Stomach smooth muscle (tissue), 2 donors: ENCODE results near the gene FOXD1.
A peak's percentile ranks its signal among the peaks of the same experiment; 100 is the strongest.

Experiments used
- H3K27ac ChIP-seq: one replicate; pipeline ENCODE4 v1.7.0; 2013; ENCODE audit warnings: mild to moderate bottlenecking, low read length, inconsistent platforms
- H3K27me3 ChIP-seq, 2 donors: one replicate each; pipeline ENCODE4 v1.7.0; 2013; ENCODE audit warnings: low read length in 2 of 2; ENCODE audit not compliant: insufficient read depth in 2 of 2, control insufficient read depth in 1 of 2
- H3K36me3 ChIP-seq, 2 donors: one replicate each; pipeline ENCODE4 v1.7.0; 2013; ENCODE audit warnings: low read length in 2 of 2; ENCODE audit not compliant: control insufficient read depth in 2 of 2, insufficient read depth in 2 of 2
- H3K4me1 ChIP-seq: one replicate; pipeline ENCODE4 v1.7.0; 2013; ENCODE audit warnings: low read length; ENCODE audit not compliant: control insufficient read depth, insufficient read depth
- H3K4me3 ChIP-seq, 2 donors: one replicate each; pipeline ENCODE4 v1.7.0; 2013; ENCODE audit warnings: low read length in 2 of 2
- H3K9ac ChIP-seq, 2 donors: one replicate each; pipeline ENCODE4 v1.7.0; 2013; ENCODE audit warnings: low read length in 2 of 2, mild to moderate bottlenecking in 1 of 2
- H3K9me3 ChIP-seq, 2 donors: one replicate each; pipeline ENCODE4 v1.7.0; 2013; ENCODE audit warnings: low read length in 2 of 2; ENCODE audit not compliant: control insufficient read depth in 2 of 2
- donor health status: healthy.
- donor health status: Pancreatic carcinoma.

Gene FOXD1

GRCh38 chr5:73447530-73448462 is 781 bp downstream of the FOXD1 start:
- Histone ChIP-seq H3K9me3 (no peaks in the 10 kb centered on the region), H3K36me3 (no peaks in the 10 kb centered on the region), H3K4me3 (peak overlapping the region; percentile 22 to 61), H3K27ac (no peak overlapping the region), H3K9ac (no peak overlapping the region), H3K4me1 (peaks cover 23% of the 10 kb centered on the region), H3K27me3 (peaks cover 69 to 90% of the 10 kb centered on the region in 2 donors)

- Histone ChIP-seq H3K9me3 (no peaks in the 10 kb centered on the region), H3K9ac (no peak overlapping the region), H3K4me3 (no peak overlapping the region), H3K4me1 (peaks cover 23% of the 10 kb centered on the region), H3K27ac (no peak overlapping the region), H3K36me3 (no peaks in the 10 kb centered on the region), H3K27me3 (peaks cover 71 to 90% of the 10 kb centered on the region in 2 donors)
These were observed 1.7 kb downstream of the FOXD1 start for GRCh38 chr5:73446631-73447529.

- no peak overlapping the region for H3K4me3 ChIP-seq
- no peak overlapping the region for H3K27ac ChIP-seq
- H3K9ac ChIP-seq, result no peak overlapping the region
These were observed 2.6 kb downstream of the FOXD1 start for GRCh38 chr5:73445665-73446630.

GRCh38 chr5:73444499-73445438 is 3.8 kb downstream of the FOXD1 start:
- Histone ChIP-seq H3K27ac (no peak overlapping the region), H3K27me3 (peaks cover 63 to 89% of the 10 kb centered on the region in 2 donors), H3K36me3 (no peaks in the 10 kb centered on the region), H3K4me1 (peaks cover 14% of the 10 kb centered on the region), H3K4me3 (no peak overlapping the region), H3K9me3 (no peaks in the 10 kb centered on the region), H3K9ac (no peak overlapping the region)

More at GRCh38 chr5:73445665-73446630, 2.6 kb downstream of the FOXD1 start:
- no peaks in the 10 kb centered on the region for H3K36me3 ChIP-seq
- H3K4me1 ChIP-seq, result peaks cover 15% of the 10 kb centered on the region
- no peaks in the 10 kb centered on the region for H3K9me3 ChIP-seq
- H3K27me3 ChIP-seq, result peaks cover 65 to 90% of the 10 kb centered on the region in 2 donors

GRCh38 chr5:73443829-73444498 is 4.6 kb downstream of the FOXD1 start:
- H3K4me1 ChIP-seq, result peaks cover 13% of the 10 kb centered on the region
- H3K27ac ChIP-seq, result no peak overlapping the region
- peaks cover 57 to 89% of the 10 kb centered on the region in 2 donors for H3K27me3 ChIP-seq
- no peaks in the 10 kb centered on the region for H3K9me3 ChIP-seq
- no peak overlapping the region for H3K9ac ChIP-seq
- H3K36me3 ChIP-seq, result no peaks in the 10 kb centered on the region
- no peak overlapping the region for H3K4me3 ChIP-seq

- Histone ChIP-seq H3K27me3 (peaks cover 60 to 90% of the 10 kb centered on the region in 2 donors), H3K9me3 (no peaks in the 10 kb centered on the region), H3K36me3 (no peaks in the 10 kb centered on the region), H3K4me1 (peaks cover 5% of the 10 kb centered on the region), H3K9ac (no peak overlapping the region), H3K4me3 (no peak overlapping the region), H3K27ac (no peak overlapping the region)
These were observed 5.5 kb downstream of the FOXD1 start for GRCh38 chr5:73442996-73443627.

- Histone ChIP-seq H3K36me3 (no peaks in the 10 kb centered on the region), H3K9ac (no peak overlapping the region), H3K9me3 (no peaks in the 10 kb centered on the region), H3K27ac (no peak overlapping the region), H3K4me1 (peaks cover 4% of the 10 kb centered on the region), H3K27me3 (peaks cover 65 to 93% of the 10 kb centered on the region in 2 donors), H3K4me3 (no peak overlapping the region)
These were observed 6.3 kb downstream of the FOXD1 start for GRCh38 chr5:73442231-73442811.

GRCh38 chr5:73441378-73441777 is 7.2 kb downstream of the FOXD1 start:
- peaks cover 13% of the 10 kb centered on the region for H3K4me1 ChIP-seq
- no peaks in the 10 kb centered on the region for H3K36me3 ChIP-seq
- no peak overlapping the region for H3K4me3 ChIP-seq
- H3K27ac ChIP-seq, result no peak overlapping the region
- no peak overlapping the region for H3K9ac ChIP-seq
- peaks cover 67 to 97% of the 10 kb centered on the region in 2 donors for H3K27me3 ChIP-seq
- H3K9me3 ChIP-seq, result no peaks in the 10 kb centered on the region
